CD4-positive, alpha-beta memory T cell (primary cell): ENCODE data around the gene GTF2H1. TPM values are rescaled to one million over a fixed set of nuclear protein-coding genes. Genes with fewer than 3 reads are reported as not detected.

Experiments used
- CTCF ChIA-PET: fragments of 350-600 bp; sonication (Branson Sonifier 250); formaldehyde crosslinking; loops from one replicate; lab custom pipeline; 2021; ENCODE audit warnings: inconsistent platforms; ENCODE audit not compliant: partially characterized antibody; lab: Charles Lee
- POLR2A ChIA-PET: fragments of 350-600 bp; sonication (Branson Sonifier 250); formaldehyde crosslinking; loops from one replicate; lab custom pipeline; 2021; ENCODE audit not compliant: partially characterized antibody; lab: Charles Lee
- DNase-seq, 5 donors: peaks; one replicate each; pipeline versions ENCODE4 v3.0.0 to v3.0.0-alpha.2; 2020 to 2022; ENCODE audit warnings: mixed read lengths in 1 of 5
- H3K27ac ChIP-seq: one replicate; pipeline ENCODE4 v1.7.0; 2013; ENCODE audit warnings: low read depth, low read length
- H3K27me3 ChIP-seq: 2 replicates; pipeline ENCODE4 v1.7.0; 2013; ENCODE audit warnings: mild to moderate bottlenecking, low read length, moderate library complexity; ENCODE audit not compliant: insufficient read depth
- H3K36me3 ChIP-seq: 2 replicates; pipeline ENCODE4 v1.7.0; 2013; ENCODE audit warnings: mild to moderate bottlenecking, low read length, moderate library complexity; ENCODE audit not compliant: insufficient read depth
- H3K4me1 ChIP-seq: 2 replicates; pipeline ENCODE4 v1.7.0; 2013; ENCODE audit warnings: mild to moderate bottlenecking, low read length, moderate library complexity; ENCODE audit not compliant: insufficient read depth
- H3K4me3 ChIP-seq, 2 donors: one replicate each; pipeline ENCODE4 v1.7.0; 2013; ENCODE audit warnings: low read length in 2 of 2, mild to moderate bottlenecking in 1 of 2
- H3K9me3 ChIP-seq, 2 donors: one replicate each; pipeline ENCODE4 v1.7.0; 2013; ENCODE audit warnings: low read length in 2 of 2, control low read depth in 1 of 2; ENCODE audit not compliant: control insufficient read depth in 1 of 2
- H3K27ac Mint-ChIP-seq, 7 donors: one replicate each; pipeline ENCODE4 v1.8.0; 2020 to 2021; ENCODE audit warnings: mixed read lengths in 7 of 7, mild to moderate bottlenecking in 6 of 7, inconsistent platforms in 3 of 7, moderate library complexity in 3 of 7
- H3K27me3 Mint-ChIP-seq, 2 donors: one replicate each; pipeline ENCODE4 v1.8.0; 2020 to 2021; ENCODE audit warnings: mixed read lengths in 2 of 2
- H3K36me3 Mint-ChIP-seq, 2 donors: one replicate each; pipeline ENCODE4 v1.8.0; 2020 to 2021; ENCODE audit warnings: mixed read lengths in 2 of 2, inconsistent platforms in 1 of 2, mild to moderate bottlenecking in 1 of 2
- H3K4me1 Mint-ChIP-seq, 4 donors: one replicate each; pipeline ENCODE4 v1.8.0; 2020 to 2021; ENCODE audit warnings: mixed read lengths in 4 of 4, mild to moderate bottlenecking in 1 of 4
- H3K4me3 Mint-ChIP-seq, 8 donors: one replicate each; pipeline ENCODE4 v1.8.0; 2020 to 2021; ENCODE audit warnings: mixed read lengths in 8 of 8, mild to moderate bottlenecking in 7 of 8, moderate library complexity in 6 of 8, inconsistent platforms in 3 of 8
- H3K9me3 Mint-ChIP-seq, 8 donors: one replicate each; pipeline ENCODE4 v1.8.0; 2020 to 2021; ENCODE audit warnings: mixed read lengths in 8 of 8, mild to moderate bottlenecking in 5 of 8, inconsistent platforms in 3 of 8, moderate library complexity in 1 of 8
- intact Hi-C: fragments of 100-400 bp; cut with micrococcal nuclease; formaldehyde crosslinking; loops from one replicate; pipeline ENCODE4 v1.15.1; 2023
- polyA plus RNA-seq, 2 donors: library from polyadenylated mRNA; unstranded; fragments of 300-500 nt; fragmentation: Illumina TruSeq; gene quantifications; one replicate each; pipeline ENCODE4 v1.2.3, GENCODE V29; 2021
- total RNA-seq, 2 experiments: library from RNA; stranded (reverse); gene quantifications; one replicate each; pipeline ENCODE4 v1.2.3, GENCODE V29; 2021

GTF2H1 gene
- total and polyA plus RNA-seq, 4 experiments from 2014 or later: 31.8 to 61.6 (median 50.8) TPM

- no peaks in the 10 kb centered on the region for H3K4me1 ChIP-seq
- peaks cover 11 to 18% (median 14%) of the 10 kb centered on the region in 4 donors for H3K4me1 Mint-ChIP-seq
- POLR2A ChIA-PET: interaction anchor here (1.4 to 2.1 kb wide), 2 partner anchors 15 to 27 kb away, joined by 5 to 10 read pairs; partner anchors contain the start of gene LDHA
- H3K4me3 ChIP-seq: no peak overlapping the region
- intact Hi-C loops: no loop called here
- CTCF ChIA-PET: no interaction called here
- no peak overlapping the region for H3K27ac ChIP-seq
- no peaks in the 10 kb centered on the region for H3K27me3 ChIP-seq
- H3K36me3 Mint-ChIP-seq: peaks cover 19 to 40% of the 10 kb centered on the region in 2 donors
- peak overlapping the region in 6 of 7 donors; percentile 0 to 82 (median 60) for H3K27ac Mint-ChIP-seq
- no peaks in the 10 kb centered on the region for H3K9me3 ChIP-seq
- no peak overlapping the region for H3K4me3 Mint-ChIP-seq
- DNase-seq: no peak
- peaks cover 19% of the 10 kb centered on the region for H3K36me3 ChIP-seq
- no peaks in the 10 kb centered on the region for H3K27me3 Mint-ChIP-seq
- no peaks in the 10 kb centered on the region for H3K9me3 Mint-ChIP-seq
These were observed 45.9 kb downstream of the GTF2H1 start for GRCh38 chr11:18368221-18368620.

- Mint-ChIP-seq H3K4me1 (peaks cover 11 to 18% (median 14%) of the 10 kb centered on the region in 4 donors), H3K4me3 (no peak overlapping the region), H3K27ac (peak overlapping the region in 5 of 7 donors; percentile 39 to 83 (median 70)), H3K27me3 (no peaks in the 10 kb centered on the region), H3K36me3 (peaks cover 11 to 30% of the 10 kb centered on the region in 2 donors), H3K9me3 (no peaks in the 10 kb centered on the region)
- Histone ChIP-seq H3K9me3 (no peaks in the 10 kb centered on the region), H3K4me1 (no peaks in the 10 kb centered on the region), H3K27me3 (no peaks in the 10 kb centered on the region), H3K4me3 (no peak overlapping the region), H3K27ac (no peak overlapping the region), H3K36me3 (peaks cover 10% of the 10 kb centered on the region)
- ChIA-PET POLR2A (interaction anchor here (2.6 kb wide), 1 partner anchor 26 kb away, joined by 13 read pairs; the partner anchor contains the start of gene LDHA), CTCF (no interaction called here)
- DNase-seq: no peak
- intact Hi-C loops: no loop called here
These were observed 47.0 kb downstream of the GTF2H1 start for GRCh38 chr11:18369398-18369797.

GRCh38 chr11:18371279-18371678 is 48.9 kb downstream of the GTF2H1 start:
- Mint-ChIP-seq H3K36me3 (peaks cover 2 to 16% of the 10 kb centered on the region in 2 donors), H3K4me1 (peaks cover 6 to 11% (median 8%) of the 10 kb centered on the region in 4 donors), H3K4me3 (no peak overlapping the region), H3K27me3 (no peaks in the 10 kb centered on the region), H3K9me3 (no peaks in the 10 kb centered on the region), H3K27ac (peak overlapping the region in 1 of 7 donors; percentile 56)
- ChIA-PET CTCF (interaction anchor here (0.9 kb wide), 1 partner anchor 12 kb away, joined by 3 read pairs; no protein-coding TSS in a partner anchor), POLR2A (interaction anchor here (1.7 to 2.6 kb wide), 2 partner anchors 12 to 24 kb away, joined by 6 to 13 read pairs; partner anchors contain the start of gene LDHA)
- no peak for DNase-seq
- Histone ChIP-seq H3K9me3 (no peaks in the 10 kb centered on the region), H3K27ac (no peak overlapping the region), H3K36me3 (no peaks in the 10 kb centered on the region), H3K4me3 (no peak overlapping the region), H3K27me3 (no peaks in the 10 kb centered on the region), H3K4me1 (no peaks in the 10 kb centered on the region)
- intact Hi-C loops: no loop called here

DNA sequence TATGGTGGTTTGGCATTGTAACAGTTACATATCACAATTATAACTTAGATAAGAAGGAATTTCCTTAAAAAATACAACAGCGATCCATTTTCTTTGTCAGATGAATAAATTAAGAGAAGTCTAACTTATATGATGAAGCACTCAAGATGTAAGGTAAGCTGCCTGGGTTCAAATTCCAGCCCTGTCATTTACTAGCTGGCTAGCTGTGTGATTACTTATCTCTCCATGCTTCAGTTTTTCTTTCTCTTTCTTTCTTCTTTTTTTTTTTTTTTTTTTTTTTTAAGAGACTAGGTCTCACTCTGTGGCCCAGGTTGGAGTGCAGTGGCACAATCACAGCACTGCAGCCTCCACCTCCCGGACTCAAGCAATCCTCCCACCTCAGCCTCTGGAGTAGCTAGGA is 49.8 kb downstream of the GTF2H1 start:
- no peak for DNase-seq
- H3K27me3 Mint-ChIP-seq: no peaks in the 10 kb centered on the region
- H3K27me3 ChIP-seq: no peaks in the 10 kb centered on the region
- no peak overlapping the region for H3K4me3 Mint-ChIP-seq
- ChIA-PET CTCF (interaction anchor here (0.9 kb wide), 1 partner anchor 11 kb away, joined by 3 read pairs; no protein-coding TSS in a partner anchor), POLR2A (interaction anchor here (2.7 to 3.1 kb wide), 2 partner anchors 12 to 22 kb away, joined by 13 read pairs; partner anchors contain the start of gene LDHA)
- peaks cover 6 to 11% (median 7%) of the 10 kb centered on the region in 4 donors for H3K4me1 Mint-ChIP-seq
- no peak overlapping the region for H3K27ac ChIP-seq
- peaks cover 0 to 8% of the 10 kb centered on the region in 2 donors for H3K36me3 Mint-ChIP-seq
- no peaks in the 10 kb centered on the region for H3K9me3 Mint-ChIP-seq
- H3K27ac Mint-ChIP-seq: no peak overlapping the region
- no peaks in the 10 kb centered on the region for H3K36me3 ChIP-seq
- no peak overlapping the region for H3K4me3 ChIP-seq
- intact Hi-C loops: no loop called here
- H3K4me1 ChIP-seq: no peaks in the 10 kb centered on the region
- no peaks in the 10 kb centered on the region for H3K9me3 ChIP-seq

DNA sequence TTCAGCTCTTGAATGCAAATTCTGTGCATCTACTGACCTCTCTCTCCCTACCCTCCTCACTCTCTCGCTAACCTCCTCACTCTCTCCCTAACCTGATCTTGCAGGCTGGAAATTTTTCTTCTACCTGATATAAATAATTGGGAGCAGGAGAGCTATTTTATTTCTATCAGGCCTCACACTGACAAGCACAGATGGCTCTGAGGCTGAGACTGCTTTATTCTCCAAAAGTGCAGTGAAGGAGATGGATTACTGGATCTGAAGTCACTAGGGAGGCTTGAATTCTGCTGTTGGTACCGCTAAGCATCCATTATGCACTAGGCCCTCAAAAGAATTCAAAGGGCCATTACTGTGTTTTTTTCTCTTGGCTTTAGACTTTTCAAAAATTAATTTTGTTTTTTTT is 52.6 kb downstream of the GTF2H1 start:
- CTCF ChIA-PET: interaction anchor here (1.7 kb wide), 1 partner anchor 9 kb away, joined by 6 read pairs; no protein-coding TSS in a partner anchor

GRCh38 chr11:18375941-18376340 is 53.6 kb downstream of the GTF2H1 start:
- Histone ChIP-seq H3K27ac (no peak overlapping the region), H3K27me3 (no peaks in the 10 kb centered on the region), H3K4me3 (no peak overlapping the region), H3K36me3 (no peaks in the 10 kb centered on the region), H3K9me3 (no peaks in the 10 kb centered on the region), H3K4me1 (no peaks in the 10 kb centered on the region)
- no peak overlapping the region for H3K27ac Mint-ChIP-seq
- H3K36me3 Mint-ChIP-seq: no peaks in the 10 kb centered on the region
- H3K4me1 Mint-ChIP-seq: peaks cover 0 to 3% (median under 1%) of the 10 kb centered on the region in 4 donors
- no peak overlapping the region for H3K4me3 Mint-ChIP-seq
- H3K27me3 Mint-ChIP-seq: no peaks in the 10 kb centered on the region
- intact Hi-C loops: no loop called here
- CTCF ChIA-PET: no interaction called here
- POLR2A ChIA-PET: no interaction called here
- DNase-seq: no peak
- no peaks in the 10 kb centered on the region for H3K9me3 Mint-ChIP-seq

More for the DNA sequence above, 52.6 kb downstream of the GTF2H1 start:
- Histone ChIP-seq H3K4me1 (no peaks in the 10 kb centered on the region), H3K27ac (no peak overlapping the region), H3K9me3 (no peaks in the 10 kb centered on the region), H3K27me3 (no peaks in the 10 kb centered on the region), H3K4me3 (no peak overlapping the region), H3K36me3 (no peaks in the 10 kb centered on the region)
- no peak overlapping the region for H3K4me3 Mint-ChIP-seq
- intact Hi-C loops: no loop called here
- H3K27me3 Mint-ChIP-seq: no peaks in the 10 kb centered on the region
- DNase-seq: no peak
- POLR2A ChIA-PET: interaction anchor here (0.6 to 3.1 kb wide), 3 partner anchors 9 to 20 kb away, joined by 3 to 13 read pairs (median 13); partner anchors contain the start of gene LDHA
- H3K9me3 Mint-ChIP-seq: no peaks in the 10 kb centered on the region
- H3K36me3 Mint-ChIP-seq: no peaks in the 10 kb centered on the region
- peaks cover 0 to 4% (median under 1%) of the 10 kb centered on the region in 4 donors for H3K4me1 Mint-ChIP-seq
- no peak overlapping the region for H3K27ac Mint-ChIP-seq

GRCh38 chr11:18379201-18379600 is 56.8 kb downstream of the GTF2H1 start:
- Mint-ChIP-seq H3K4me3 (no peak overlapping the region), H3K36me3 (no peaks in the 10 kb centered on the region), H3K9me3 (no peaks in the 10 kb centered on the region), H3K27ac (peak overlapping the region in 5 of 7 donors; percentile 41 to 68 (median 61)), H3K27me3 (no peaks in the 10 kb centered on the region), H3K4me1 (peaks cover 13 to 15% (median 15%) of the 10 kb centered on the region in 4 donors)
- intact Hi-C loops: no loop called here
- Histone ChIP-seq H3K9me3 (no peaks in the 10 kb centered on the region), H3K36me3 (no peaks in the 10 kb centered on the region), H3K4me1 (peaks cover 15% of the 10 kb centered on the region), H3K27me3 (no peaks in the 10 kb centered on the region), H3K27ac (no peak overlapping the region), H3K4me3 (no peak overlapping the region)
- CTCF ChIA-PET: no interaction called here
- no peak for DNase-seq
- POLR2A ChIA-PET: no interaction called here
